Astrocyte (in vitro differentiated cells and primary cell): ENCODE results near the gene MYOF. TPM values are rescaled to one million over a fixed set of nuclear protein-coding genes. Genes with fewer than 3 reads are reported as not detected.

Source experiments
- DNase-seq: peaks from one replicate; pipeline ENCODE4 v3.0.0-alpha.2; 2010; ENCODE audit warnings: low read depth
- FAIRE-seq: peaks from 2 replicates; lab custom pipeline; 2011; peaks lifted over from hg19 to GRCh38; lab: Jason Lieb, UNC
- H2AFZ ChIP-seq: 2 replicates; pipeline ENCODE4 v1.6.0; 2012; ENCODE audit warnings: low read depth, low read length, inconsistent platforms
- H3K27ac ChIP-seq: 2 replicates; pipeline ENCODE4 v1.5.1; 2011; ENCODE audit warnings: low read depth, low read length, inconsistent platforms
- H3K27me3 ChIP-seq: 2 replicates; pipeline ENCODE4 v1.6.0; 2011; ENCODE audit warnings: low read length, inconsistent platforms; ENCODE audit not compliant: insufficient read depth
- H3K36me3 ChIP-seq: 2 replicates; pipeline ENCODE4 v1.5.1; 2011; ENCODE audit warnings: low read length, inconsistent platforms; ENCODE audit not compliant: insufficient read depth
- H3K4me1 ChIP-seq: 2 replicates; pipeline ENCODE4 v1.5.1; 2011; ENCODE audit warnings: low read length, inconsistent platforms; ENCODE audit not compliant: insufficient read depth
- H3K4me2 ChIP-seq: 2 replicates; pipeline ENCODE4 v1.6.0; 2012; ENCODE audit warnings: low read length, inconsistent platforms
- H3K4me3 ChIP-seq: 2 replicates; pipeline ENCODE4 v1.5.1; 2011; ENCODE audit warnings: low read depth, mild to moderate bottlenecking, low read length, inconsistent platforms; ENCODE audit not compliant: insufficient read depth
- H3K79me2 ChIP-seq: 2 replicates; pipeline ENCODE4 v1.6.0; 2012; ENCODE audit warnings: mild to moderate bottlenecking, low read length, inconsistent platforms; ENCODE audit not compliant: insufficient read depth
- H3K9ac ChIP-seq: 2 replicates; pipeline ENCODE4 v1.6.0; 2012; ENCODE audit warnings: mild to moderate bottlenecking, low read length, inconsistent platforms
- H3K9me3 ChIP-seq: 2 replicates; pipeline ENCODE4 v1.5.1; 2012; ENCODE audit warnings: low read depth, mild to moderate bottlenecking, low read length, inconsistent platforms; ENCODE audit not compliant: insufficient read depth
- H4K20me1 ChIP-seq: 2 replicates; pipeline ENCODE4 v1.6.0; 2012; ENCODE audit warnings: low read length, inconsistent platforms; ENCODE audit not compliant: insufficient read depth
- H3K27ac Mint-ChIP-seq: one replicate; pipeline ENCODE4 v1.8.0; 2021; ENCODE audit warnings: mild to moderate bottlenecking, mixed read lengths; ENCODE audit not compliant: unreplicated experiment
- H3K27me3 Mint-ChIP-seq: one replicate; pipeline ENCODE4 v1.8.0; 2021; ENCODE audit warnings: low read depth, mixed read lengths; ENCODE audit not compliant: unreplicated experiment
- H3K36me3 Mint-ChIP-seq: one replicate; pipeline ENCODE4 v1.8.0; 2021; ENCODE audit warnings: low read depth, mixed read lengths; ENCODE audit not compliant: unreplicated experiment
- H3K4me1 Mint-ChIP-seq: one replicate; pipeline ENCODE4 v1.8.0; 2021; ENCODE audit warnings: low read depth, mixed read lengths; ENCODE audit not compliant: unreplicated experiment
- H3K4me3 Mint-ChIP-seq: one replicate; pipeline ENCODE4 v1.8.0; 2021; ENCODE audit warnings: mild to moderate bottlenecking, moderate library complexity, mixed read lengths; ENCODE audit not compliant: unreplicated experiment
- H3K9me3 Mint-ChIP-seq: one replicate; pipeline ENCODE4 v1.8.0; 2021; ENCODE audit warnings: mild to moderate bottlenecking, mixed read lengths; ENCODE audit not compliant: unreplicated experiment
- CTCF ChIP-seq: IDR thresholded peaks from 2 replicates; pipeline ENCODE4 v1.5.1; 2011; ENCODE audit warnings: low read depth, mild to moderate bottlenecking, inconsistent platforms, low read length, moderate library complexity; ENCODE audit not compliant: insufficient read depth
- EZH2 ChIP-seq: IDR thresholded peaks from 2 replicates; pipeline ENCODE4 v1.6.1; 2012; ENCODE audit warnings: mild to moderate bottlenecking, low read length, inconsistent platforms; ENCODE audit not compliant: insufficient read depth
- total RNA-seq: library from RNA; stranded (reverse); gene quantifications from 2 replicates; pipeline ENCODE4 v1.2.1, GENCODE V29; 2021

Gene MYOF
- total RNA-seq, 1 donor from 2014 or later, result 306 TPM

- peak overlapping the region; percentile 33 for H3K4me3 ChIP-seq
- H3K9me3 Mint-ChIP-seq, result no peaks in the 10 kb centered on the region
- H3K36me3 ChIP-seq, result peaks cover 8% of the 10 kb centered on the region
- no peaks in the 10 kb centered on the region for H3K27me3 Mint-ChIP-seq
- H3K9ac ChIP-seq, result peak overlapping the region; percentile 93
- peaks cover 62% of the 10 kb centered on the region for H3K4me1 ChIP-seq
- H3K36me3 Mint-ChIP-seq, result peaks cover 23% of the 10 kb centered on the region
- H3K9me3 ChIP-seq, result no peaks in the 10 kb centered on the region
- peak; percentile 100 for DNase-seq
- no peaks in the 10 kb centered on the region for H4K20me1 ChIP-seq
- H3K4me3 Mint-ChIP-seq, result peak overlapping the region; percentile 41
- no peak overlapping the region for H2AFZ ChIP-seq
- H3K4me2 ChIP-seq, result peak overlapping the region; percentile 80
- FAIRE-seq, result peak; percentile 95
- TF ChIP-seq CTCF (no peak), EZH2 (no peak)
- H3K79me2 ChIP-seq, result peaks cover 70% of the 10 kb centered on the region
- H3K27ac Mint-ChIP-seq, result peak overlapping the region; percentile 99
- no peaks in the 10 kb centered on the region for H3K27me3 ChIP-seq
- H3K4me1 Mint-ChIP-seq, result peaks cover 60% of the 10 kb centered on the region
- peak overlapping the region; percentile 100 for H3K27ac ChIP-seq
Measured at GRCh38 chr10:93437086-93437945, 44.8 kb downstream of the MYOF start.

- Mint-ChIP-seq H3K36me3 (peaks cover 21% of the 10 kb centered on the region), H3K27me3 (no peaks in the 10 kb centered on the region), H3K9me3 (no peaks in the 10 kb centered on the region), H3K4me1 (peaks cover 64% of the 10 kb centered on the region), H3K27ac (peak overlapping the region; percentile 99), H3K4me3 (peak overlapping the region; percentile 41)
- Histone ChIP-seq H3K4me1 (peaks cover 55% of the 10 kb centered on the region), H3K4me2 (peak overlapping the region; percentile 80), H3K9ac (peak overlapping the region; percentile 93), H3K36me3 (peaks cover 5% of the 10 kb centered on the region), H2AFZ (no peak overlapping the region), H3K79me2 (peaks cover 70% of the 10 kb centered on the region), H4K20me1 (no peaks in the 10 kb centered on the region), H3K27ac (peak overlapping the region; percentile 100), H3K27me3 (no peaks in the 10 kb centered on the region), H3K4me3 (peak overlapping the region; percentile 33), H3K9me3 (no peaks in the 10 kb centered on the region)
- DNase-seq (peak; percentile 99), FAIRE-seq (peak; percentile 81)
- TF ChIP-seq CTCF, result no peak
- no peak for TF ChIP-seq EZH2
Measured at GRCh38 chr10:93436591-93437085, 45.5 kb downstream of the MYOF start.
